Neural progenitor cell (in vitro differentiated cells): ENCODE data around the gene CLDN22. TPM values are rescaled to one million over a fixed set of nuclear protein-coding genes. Genes with fewer than 3 reads are reported as not detected.

ENCODE experiments used
- DNase-seq: peaks from one replicate; pipeline ENCODE4 v3.0.0-alpha.2; 2016; ENCODE audit warnings: low spot score
- H2AFZ ChIP-seq: fragments of 200-600 bp; sonication (generic); replicated peaks from 2 replicates; pipeline ENCODE4 v1.6.1; 2016; ENCODE audit warnings: antibody characterized with exemption
- H3F3A ChIP-seq: fragments of 200-600 bp; sonication (generic); 2 replicates; pipeline ENCODE4 v1.6.1; 2016; ENCODE audit warnings: antibody characterized with exemption, low read depth
- H3K27ac ChIP-seq: fragments of 200-600 bp; sonication (generic); 2 replicates; pipeline ENCODE4 v1.5.1; 2016; ENCODE audit warnings: mild to moderate bottlenecking
- H3K27me3 ChIP-seq: fragments of 200-600 bp; sonication (generic); 2 replicates; pipeline ENCODE4 v1.6.1; 2016; ENCODE audit warnings: mild to moderate bottlenecking, moderate library complexity
- H3K36me3 ChIP-seq: fragments of 200-600 bp; sonication (generic); 2 replicates; pipeline ENCODE4 v1.5.1; 2016
- H3K4me1 ChIP-seq: fragments of 200-600 bp; sonication (generic); 2 replicates; pipeline ENCODE4 v1.6.1; 2016; ENCODE audit warnings: mixed run types
- H3K4me2 ChIP-seq: fragments of 200-600 bp; sonication (generic); 2 replicates; pipeline ENCODE4 v1.6.1; 2016
- H3K4me3 ChIP-seq: fragments of 200-600 bp; sonication (generic); 2 replicates; pipeline ENCODE4 v1.5.1; 2016
- H3K79me2 ChIP-seq: fragments of 200-600 bp; sonication (generic); 2 replicates; pipeline ENCODE4 v1.6.1; 2016; ENCODE audit warnings: low read depth
- H3K9ac ChIP-seq: fragments of 200-600 bp; sonication (generic); 2 replicates; pipeline ENCODE4 v1.6.1; 2016
- H3K9me3 ChIP-seq: fragments of 200-600 bp; sonication (generic); 2 replicates; pipeline ENCODE4 v1.5.1; 2016; ENCODE audit warnings: low read depth
- H4K20me1 ChIP-seq: fragments of 200-600 bp; sonication (generic); 2 replicates; pipeline ENCODE4 v1.6.1; 2016; ENCODE audit warnings: low read depth
- H3K27ac Mint-ChIP-seq: 3 replicates; pipeline ENCODE4 v1.8.0; 2021; ENCODE audit warnings: mixed read lengths
- H3K27me3 Mint-ChIP-seq: 2 replicates; pipeline ENCODE4 v1.8.0; 2022; ENCODE audit warnings: low read depth, mild to moderate bottlenecking, inconsistent platforms, moderate library complexity, mixed read lengths; ENCODE audit not compliant: insufficient read depth
- H3K36me3 Mint-ChIP-seq: 3 replicates; pipeline ENCODE4 v1.8.0; 2021; ENCODE audit warnings: mixed read lengths
- H3K4me1 Mint-ChIP-seq: 3 replicates; pipeline ENCODE4 v1.8.0; 2021; ENCODE audit warnings: mixed read lengths
- H3K4me3 Mint-ChIP-seq: 3 replicates; pipeline ENCODE4 v1.8.0; 2021; ENCODE audit warnings: mild to moderate bottlenecking, moderate library complexity, mixed read lengths
- H3K9me3 Mint-ChIP-seq: 3 replicates; pipeline ENCODE4 v1.8.0; 2020; ENCODE audit warnings: mixed read lengths
- EZH2 ChIP-seq: fragments of 200-600 bp; sonication (generic); IDR thresholded peaks from 2 replicates; pipeline ENCODE4 v1.6.1; 2017; ENCODE audit warnings: antibody characterized with exemption, mild to moderate bottlenecking, moderate library complexity
- EZH2phosphoT487 ChIP-seq: fragments of 200-600 bp; sonication (generic); IDR thresholded peaks from 2 replicates; pipeline ENCODE4 v1.6.1; 2017; ENCODE audit warnings: antibody characterized with exemption
- total RNA-seq: library from RNA; depleted of rRNA; stranded (reverse); fragments of >200 nt; gene quantifications from 2 replicates; pipeline ENCODE4 v1.2.3, GENCODE V29; 2015; ENCODE audit warnings: low replicate concordance
- TF ChIP-seq, protein P1 (sequence below): fragments of 200-600 bp; sonication (generic); IDR thresholded peaks from 2 replicates; pipeline ENCODE4 v1.5.1; 2017; ENCODE audit warnings: antibody characterized with exemption, mild to moderate bottlenecking

CLDN22 gene
- total RNA-seq, 1 donor from 2014 or later: not detected

DNA sequence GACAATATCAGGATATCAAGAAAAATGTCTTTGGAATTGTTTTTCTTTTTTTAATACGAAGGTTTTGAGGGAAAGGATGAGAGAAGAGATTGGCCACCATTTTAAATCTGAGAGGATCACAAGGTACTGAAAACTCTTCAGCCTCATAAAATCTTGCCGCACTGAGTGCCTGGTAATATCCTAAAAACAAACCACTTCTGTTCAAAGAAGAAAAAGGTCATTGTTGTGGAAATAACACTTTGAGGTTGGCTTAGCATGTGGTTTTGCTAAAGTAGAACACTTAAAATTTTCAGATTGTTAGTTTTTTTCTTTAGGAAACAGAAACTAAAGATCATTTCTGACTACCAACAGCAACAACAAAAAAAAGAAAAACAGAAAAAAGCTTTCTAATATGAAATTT lies 1.0 kb upstream of the CLDN22 start:
- Mint-ChIP-seq H3K27ac (no peak overlapping the region), H3K9me3 (peaks cover 4% of the 10 kb centered on the region), H3K36me3 (peaks cover 9% of the 10 kb centered on the region), H3K4me3 (no peak overlapping the region), H3K4me1 (no peaks in the 10 kb centered on the region), H3K27me3 (peaks cover 5% of the 10 kb centered on the region)
- Histone ChIP-seq H3K27ac (no peak overlapping the region), H3K9me3 (no peaks in the 10 kb centered on the region), H2AFZ (no peak overlapping the region), H4K20me1 (no peaks in the 10 kb centered on the region), H3K4me3 (no peak overlapping the region), H3K9ac (no peak overlapping the region), H3K27me3 (no peaks in the 10 kb centered on the region), H3K36me3 (no peaks in the 10 kb centered on the region), H3K4me2 (no peak overlapping the region), H3K79me2 (no peaks in the 10 kb centered on the region), H3F3A (peaks cover 9% of the 10 kb centered on the region), H3K4me1 (peaks cover 14% of the 10 kb centered on the region)
- TF ChIP-seq, protein P1, sequence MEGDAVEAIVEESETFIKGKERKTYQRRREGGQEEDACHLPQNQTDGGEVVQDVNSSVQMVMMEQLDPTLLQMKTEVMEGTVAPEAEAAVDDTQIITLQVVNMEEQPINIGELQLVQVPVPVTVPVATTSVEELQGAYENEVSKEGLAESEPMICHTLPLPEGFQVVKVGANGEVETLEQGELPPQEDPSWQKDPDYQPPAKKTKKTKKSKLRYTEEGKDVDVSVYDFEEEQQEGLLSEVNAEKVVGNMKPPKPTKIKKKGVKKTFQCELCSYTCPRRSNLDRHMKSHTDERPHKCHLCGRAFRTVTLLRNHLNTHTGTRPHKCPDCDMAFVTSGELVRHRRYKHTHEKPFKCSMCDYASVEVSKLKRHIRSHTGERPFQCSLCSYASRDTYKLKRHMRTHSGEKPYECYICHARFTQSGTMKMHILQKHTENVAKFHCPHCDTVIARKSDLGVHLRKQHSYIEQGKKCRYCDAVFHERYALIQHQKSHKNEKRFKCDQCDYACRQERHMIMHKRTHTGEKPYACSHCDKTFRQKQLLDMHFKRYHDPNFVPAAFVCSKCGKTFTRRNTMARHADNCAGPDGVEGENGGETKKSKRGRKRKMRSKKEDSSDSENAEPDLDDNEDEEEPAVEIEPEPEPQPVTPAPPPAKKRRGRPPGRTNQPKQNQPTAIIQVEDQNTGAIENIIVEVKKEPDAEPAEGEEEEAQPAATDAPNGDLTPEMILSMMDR: no peak
- TF ChIP-seq EZH2: no peak
- no peak for TF ChIP-seq EZH2phosphoT487
- no peak for DNase-seq

DNA sequence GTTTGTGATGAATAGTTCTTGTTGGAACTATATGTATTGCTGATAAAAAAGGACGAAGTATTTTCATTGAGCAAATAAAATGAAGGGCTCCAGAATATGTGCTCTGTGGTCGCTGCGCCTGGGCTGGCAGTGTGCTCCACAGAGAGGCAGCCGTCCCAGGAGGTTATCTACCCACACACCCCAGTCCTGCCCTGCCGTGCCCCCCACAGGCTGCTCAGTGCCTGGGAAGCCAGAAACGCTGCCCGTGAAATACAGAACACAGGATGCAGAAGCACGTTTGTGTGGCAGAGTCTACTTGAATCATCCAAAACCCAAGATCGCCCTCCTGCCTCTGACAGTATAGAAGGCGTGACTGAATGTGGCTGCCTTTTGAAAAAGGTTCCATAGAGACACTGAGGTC lies 1.4 kb downstream of the CLDN22 start:
- peaks cover 9% of the 10 kb centered on the region for H3F3A ChIP-seq
- no peaks in the 10 kb centered on the region for H3K27me3 ChIP-seq
- H3K9ac ChIP-seq: no peak overlapping the region
- no peaks in the 10 kb centered on the region for H3K36me3 ChIP-seq
- no peak overlapping the region for H2AFZ ChIP-seq
- H4K20me1 ChIP-seq: no peaks in the 10 kb centered on the region
- Mint-ChIP-seq H3K27me3 (no peaks in the 10 kb centered on the region), H3K27ac (no peak overlapping the region), H3K4me3 (no peak overlapping the region), H3K36me3 (peaks cover 11% of the 10 kb centered on the region), H3K9me3 (no peaks in the 10 kb centered on the region), H3K4me1 (no peaks in the 10 kb centered on the region)
- no peaks in the 10 kb centered on the region for H3K79me2 ChIP-seq
- TF ChIP-seq EZH2phosphoT487 (no peak), EZH2 (no peak)
- TF ChIP-seq, protein P1: no peak
- peaks cover 14% of the 10 kb centered on the region for H3K4me1 ChIP-seq
- no peak for DNase-seq
- H3K4me3 ChIP-seq: no peak overlapping the region
- no peak overlapping the region for H3K4me2 ChIP-seq
- H3K27ac ChIP-seq: no peak overlapping the region
- no peaks in the 10 kb centered on the region for H3K9me3 ChIP-seq

DNA sequence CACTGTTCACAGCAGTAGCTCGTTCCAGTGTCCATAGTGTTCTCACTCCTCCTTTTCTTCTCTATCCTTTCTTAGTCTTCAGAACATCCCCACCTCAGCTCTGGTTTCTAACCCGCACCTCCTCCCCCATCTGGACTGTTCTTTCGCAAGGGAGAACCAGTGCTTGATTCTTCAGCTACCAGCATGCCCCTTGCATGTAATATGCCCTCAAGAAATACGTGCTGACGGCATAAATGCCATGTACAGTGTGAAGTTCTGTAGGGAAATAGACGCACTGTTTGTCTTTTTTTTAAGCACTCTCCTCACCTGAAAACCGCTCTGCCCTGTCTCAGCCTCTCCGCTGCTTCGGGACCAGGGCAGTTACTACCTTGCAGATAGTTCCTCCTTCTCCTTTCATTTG lies 5.3 kb downstream of the CLDN22 start:
- H3K36me3 Mint-ChIP-seq: peaks cover 20% of the 10 kb centered on the region
- no peak overlapping the region for H3K27ac Mint-ChIP-seq
- H3K79me2 ChIP-seq: no peaks in the 10 kb centered on the region
- no peaks in the 10 kb centered on the region for H4K20me1 ChIP-seq
- H3K4me3 ChIP-seq: no peak overlapping the region
- H3K9me3 Mint-ChIP-seq: no peaks in the 10 kb centered on the region
- H3K9me3 ChIP-seq: no peaks in the 10 kb centered on the region
- no peaks in the 10 kb centered on the region for H3K36me3 ChIP-seq
- H3F3A ChIP-seq: no peaks in the 10 kb centered on the region
- peaks cover 5% of the 10 kb centered on the region for H3K27me3 Mint-ChIP-seq
- H3K4me2 ChIP-seq: no peak overlapping the region
- no peak overlapping the region for H3K9ac ChIP-seq
- DNase-seq: no peak
- no peaks in the 10 kb centered on the region for H3K4me1 ChIP-seq
- no peak overlapping the region for H3K4me3 Mint-ChIP-seq
- H2AFZ ChIP-seq: no peak overlapping the region
- no peaks in the 10 kb centered on the region for H3K4me1 Mint-ChIP-seq
- TF ChIP-seq, protein P1: no peak
- TF ChIP-seq EZH2phosphoT487 (no peak), EZH2 (no peak)
- H3K27me3 ChIP-seq: no peaks in the 10 kb centered on the region
- no peak overlapping the region for H3K27ac ChIP-seq

DNA sequence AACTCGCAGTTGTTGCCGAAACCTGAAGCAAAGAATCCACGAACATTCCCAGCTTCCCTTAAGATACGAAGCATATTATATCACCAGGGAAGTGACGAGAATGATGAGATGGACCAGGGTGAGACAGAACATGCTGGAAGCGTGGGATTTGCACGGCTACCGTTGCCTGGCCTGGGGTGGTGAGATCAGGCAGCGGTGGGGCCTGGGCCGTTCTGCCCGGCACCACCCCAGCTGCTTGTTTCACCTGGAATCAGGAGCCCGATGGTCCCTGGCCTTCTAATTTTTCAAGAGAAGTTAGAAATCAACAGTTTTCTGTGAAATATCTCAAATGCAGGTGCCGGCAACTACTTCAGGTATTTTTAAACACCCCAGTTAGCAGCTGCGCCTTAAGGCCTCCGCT lies 5.7 kb downstream of the CLDN22 start:
- Histone ChIP-seq H3K27ac (no peak overlapping the region), H3K79me2 (no peaks in the 10 kb centered on the region), H3F3A (no peaks in the 10 kb centered on the region), H3K36me3 (no peaks in the 10 kb centered on the region), H3K9ac (no peak overlapping the region), H3K4me3 (no peak overlapping the region), H2AFZ (no peak overlapping the region), H3K4me2 (no peak overlapping the region), H4K20me1 (no peaks in the 10 kb centered on the region), H3K27me3 (no peaks in the 10 kb centered on the region), H3K4me1 (no peaks in the 10 kb centered on the region), H3K9me3 (no peaks in the 10 kb centered on the region)
- Mint-ChIP-seq H3K36me3 (peaks cover 20% of the 10 kb centered on the region), H3K27ac (no peak overlapping the region), H3K4me3 (no peak overlapping the region), H3K27me3 (peaks cover 5% of the 10 kb centered on the region), H3K4me1 (no peaks in the 10 kb centered on the region), H3K9me3 (no peaks in the 10 kb centered on the region)
- TF ChIP-seq EZH2 (no peak), EZH2phosphoT487 (no peak)
- no peak for DNase-seq
